Ascending aorta (tissue), 2 donors: ENCODE measurements around the gene THADA. TPM values are rescaled to one million over a fixed set of nuclear protein-coding genes. Genes with fewer than 3 reads are reported as not detected.

Source experiments
- DNase-seq, 2 donors: peaks; one replicate each; pipeline ENCODE4 v3.0.0-alpha.2; 2019; ENCODE audit warnings: low spot score in 2 of 2
- H3K27ac ChIP-seq, 2 donors: fragments of 200-600 bp; sonication (generic); one replicate each; pipeline ENCODE4 v1.5.1; 2016 to 2017; ENCODE audit warnings: mild to moderate bottlenecking in 1 of 2
- H3K27me3 ChIP-seq: fragments of 200-600 bp; sonication (generic); one replicate; pipeline ENCODE4 v1.5.1; 2017
- H3K36me3 ChIP-seq, 2 donors: fragments of 200-600 bp; sonication (generic); one replicate each; pipeline ENCODE4 v1.5.1; 2016
- H3K4me1 ChIP-seq, 2 donors: fragments of 200-600 bp; sonication (generic); one replicate each; pipeline ENCODE4 v1.5.1; 2016 to 2017; ENCODE audit warnings: mild to moderate bottlenecking in 1 of 2
- H3K4me3 ChIP-seq, 2 donors: fragments of 200-600 bp; sonication (generic); one replicate each; pipeline ENCODE4 v1.5.1; 2016 to 2017; ENCODE audit warnings: mild to moderate bottlenecking in 1 of 2
- H3K9me3 ChIP-seq, 2 donors: fragments of 200-600 bp; sonication (generic); one replicate each; pipeline ENCODE4 v1.5.1; 2016
- intact Hi-C: fragments of 100-400 bp; cut with DNase I; formaldehyde crosslinking; loops from one replicate; pipeline ENCODE4 v1.15.1; 2023
- total RNA-seq: library from RNA; depleted of rRNA; stranded (reverse); fragments of >200 nt; gene quantifications from one replicate; pipeline ENCODE4 v1.1.0, GENCODE V29; 2016
- TF ChIP-seq, protein P1 (sequence below), 3 experiments: fragments of 200-600 bp in 2 of 3; fragments of 450-650 bp in 1 of 3; sonication (generic) in 2 of 3; IDR thresholded peaks; one replicate each; pipeline ENCODE4 v1.5.1; 2016 to 2019; ENCODE audit warnings: antibody characterized with exemption in 3 of 3, mild to moderate bottlenecking in 1 of 3, moderate library complexity in 1 of 3

The THADA gene
- total RNA-seq, 1 donor from 2014 or later: 27.4 TPM

GRCh38 chr2:43241558-43241957, 354.3 kb downstream of the THADA start:
- intact Hi-C loops: no loop called here
- TF ChIP-seq, protein P1, sequence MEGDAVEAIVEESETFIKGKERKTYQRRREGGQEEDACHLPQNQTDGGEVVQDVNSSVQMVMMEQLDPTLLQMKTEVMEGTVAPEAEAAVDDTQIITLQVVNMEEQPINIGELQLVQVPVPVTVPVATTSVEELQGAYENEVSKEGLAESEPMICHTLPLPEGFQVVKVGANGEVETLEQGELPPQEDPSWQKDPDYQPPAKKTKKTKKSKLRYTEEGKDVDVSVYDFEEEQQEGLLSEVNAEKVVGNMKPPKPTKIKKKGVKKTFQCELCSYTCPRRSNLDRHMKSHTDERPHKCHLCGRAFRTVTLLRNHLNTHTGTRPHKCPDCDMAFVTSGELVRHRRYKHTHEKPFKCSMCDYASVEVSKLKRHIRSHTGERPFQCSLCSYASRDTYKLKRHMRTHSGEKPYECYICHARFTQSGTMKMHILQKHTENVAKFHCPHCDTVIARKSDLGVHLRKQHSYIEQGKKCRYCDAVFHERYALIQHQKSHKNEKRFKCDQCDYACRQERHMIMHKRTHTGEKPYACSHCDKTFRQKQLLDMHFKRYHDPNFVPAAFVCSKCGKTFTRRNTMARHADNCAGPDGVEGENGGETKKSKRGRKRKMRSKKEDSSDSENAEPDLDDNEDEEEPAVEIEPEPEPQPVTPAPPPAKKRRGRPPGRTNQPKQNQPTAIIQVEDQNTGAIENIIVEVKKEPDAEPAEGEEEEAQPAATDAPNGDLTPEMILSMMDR (IDR thresholded peaks at IDR 0.05): no peak
- no peaks in the 10 kb centered on the region for H3K27me3 ChIP-seq
- no peaks in the 10 kb centered on the region for H3K4me1 ChIP-seq
- DNase-seq: no peak
- H3K4me3 ChIP-seq: no peak overlapping the region
- H3K9me3 ChIP-seq: no peaks in the 10 kb centered on the region
- H3K36me3 ChIP-seq: no peaks in the 10 kb centered on the region
- no peak overlapping the region for H3K27ac ChIP-seq

DNA sequence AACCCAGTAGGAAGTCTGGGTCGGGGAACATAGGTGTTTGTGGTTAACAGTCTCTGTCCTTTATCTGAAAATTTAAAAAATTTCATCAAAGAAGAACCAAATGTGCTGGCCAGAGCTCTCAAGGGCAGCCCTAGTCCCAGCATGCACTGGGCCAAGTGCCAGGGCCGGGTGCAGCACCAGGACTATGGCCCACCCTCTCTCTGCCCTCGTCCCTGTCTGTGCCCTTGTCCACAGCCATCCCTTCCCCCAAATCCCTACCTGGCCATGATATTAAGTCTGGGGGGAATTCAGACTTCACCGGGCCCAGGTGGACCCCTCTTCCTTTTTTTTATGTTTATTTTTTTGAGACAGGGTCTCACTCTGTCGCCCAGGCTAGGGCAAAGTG, 355.1 kb downstream of the THADA start:
- Histone ChIP-seq H3K27me3 (no peaks in the 10 kb centered on the region), H3K4me3 (no peak overlapping the region), H3K27ac (peak overlapping the region; percentile 40 to 47), H3K4me1 (no peaks in the 10 kb centered on the region), H3K36me3 (no peaks in the 10 kb centered on the region), H3K9me3 (no peaks in the 10 kb centered on the region)
- DNase-seq: no peak
- intact Hi-C loops: no loop called here
- TF ChIP-seq, protein P1 (IDR thresholded peaks at IDR 0.05): no peak

- intact Hi-C loops: no loop called here
- H3K27me3 ChIP-seq: no peaks in the 10 kb centered on the region
- H3K4me1 ChIP-seq: no peaks in the 10 kb centered on the region
- H3K4me3 ChIP-seq: no peak overlapping the region
- H3K27ac ChIP-seq: peak overlapping the region; percentile 40 to 47
- no peaks in the 10 kb centered on the region for H3K9me3 ChIP-seq
- no peaks in the 10 kb centered on the region for H3K36me3 ChIP-seq
- TF ChIP-seq, protein P1 (IDR thresholded peaks at IDR 0.05): no peak
- DNase-seq: no peak
These were observed 355.7 kb downstream of the THADA start for GRCh38 chr2:43239981-43240765.

DNA sequence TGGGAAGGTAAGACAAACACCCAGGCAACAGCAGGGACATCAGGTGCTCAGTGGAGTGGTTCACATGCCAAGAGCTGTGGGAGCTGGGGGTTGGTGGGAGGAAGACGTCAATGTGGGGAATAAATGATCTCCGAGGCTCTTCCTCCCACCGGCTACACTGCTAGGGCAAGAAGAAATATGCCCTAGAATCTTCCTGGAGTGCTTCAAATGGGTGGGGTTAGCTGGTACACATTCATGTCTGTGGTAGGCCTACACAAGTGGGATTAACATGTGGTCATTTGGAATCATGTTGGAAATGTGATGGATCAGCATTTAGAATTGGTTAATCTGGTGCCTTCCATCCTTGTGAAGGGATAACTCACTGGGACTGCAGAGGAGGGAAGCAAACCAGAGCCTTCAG, 357.0 kb downstream of the THADA start:
- no peak overlapping the region for H3K4me3 ChIP-seq
- no peak for DNase-seq
- H3K4me1 ChIP-seq: no peaks in the 10 kb centered on the region
- H3K9me3 ChIP-seq: no peaks in the 10 kb centered on the region
- TF ChIP-seq, protein P1 (IDR thresholded peaks at IDR 0.05): no peak
- no peaks in the 10 kb centered on the region for H3K36me3 ChIP-seq
- no peak overlapping the region for H3K27ac ChIP-seq
- no peaks in the 10 kb centered on the region for H3K27me3 ChIP-seq
- intact Hi-C loops: no loop called here

GRCh38 chr2:43238176-43238575, 357.7 kb downstream of the THADA start:
- Histone ChIP-seq H3K9me3 (no peaks in the 10 kb centered on the region), H3K27me3 (no peaks in the 10 kb centered on the region), H3K4me1 (no peaks in the 10 kb centered on the region), H3K4me3 (no peak overlapping the region), H3K36me3 (no peaks in the 10 kb centered on the region), H3K27ac (peak overlapping the region in 1 of 2 donors; percentile 7)
- TF ChIP-seq, protein P1 (IDR thresholded peaks at IDR 0.05): no peak
- intact Hi-C loops: no loop called here
- no peak for DNase-seq
